Measurements from ENCODE around the gene ARFGAP3. TPM values are rescaled to one million over a fixed set of nuclear protein-coding genes. Genes with fewer than 3 reads are reported as not detected.

ARFGAP3 gene
- polyA plus RNA-seq, 2 of the 4 experiments (the other 2 are of a cell fraction): 19.1 to 39.0 TPM

DNA sequence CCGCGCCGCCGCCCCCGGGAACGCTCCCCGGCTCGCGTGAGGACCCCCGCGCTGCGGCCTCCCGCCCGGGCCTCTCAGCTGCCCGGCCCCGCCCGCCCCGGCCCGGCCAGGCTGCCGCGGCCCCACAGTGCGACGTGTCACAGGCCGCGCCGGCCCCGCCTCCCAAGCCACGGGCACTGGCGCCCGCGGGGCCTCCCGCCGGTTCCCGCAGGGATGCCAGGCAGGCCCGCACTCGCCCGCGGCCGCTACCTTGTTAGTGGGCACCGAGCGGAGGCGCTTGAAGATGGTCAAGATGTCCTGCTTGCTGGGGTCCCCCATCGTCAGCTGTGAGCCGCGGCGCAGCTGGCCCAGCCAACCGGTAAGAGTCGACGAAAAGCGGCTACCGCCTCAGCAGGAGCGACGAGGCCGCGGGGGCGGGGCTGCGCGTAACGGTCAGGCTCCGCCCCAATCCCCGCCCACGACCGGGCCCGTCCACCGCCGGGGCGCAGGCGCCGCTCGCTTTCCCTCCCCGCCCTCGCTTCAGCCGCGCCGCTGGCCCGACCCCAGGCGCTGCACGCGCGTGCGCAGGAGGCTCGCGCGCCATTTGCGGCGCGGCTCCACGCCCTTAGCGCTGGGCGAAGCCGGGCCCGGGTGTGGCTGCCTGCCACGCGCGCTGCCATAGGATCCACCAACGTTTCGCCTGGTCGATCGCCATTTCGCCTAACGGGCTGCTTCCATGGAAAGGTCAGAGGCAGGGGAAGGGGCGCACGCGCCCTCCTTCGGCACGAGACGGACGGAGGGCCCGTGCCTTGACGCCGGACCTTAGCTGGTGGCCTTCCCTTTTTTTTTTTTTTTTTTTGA is at the start of gene ARFGAP3 (continued):
- TF ChIP-seq PHF8 (IDR thresholded peaks at IDR 0.05; ENCODE audit: borderline replicate concordance, low read depth) (peak; percentile 56; the same call in 1 of the 2 replicates), BHLHE40 (IDR thresholded peaks at IDR 0.05; ENCODE audit: low read depth, low read length) (no peak), TP53 (CRISPR knock-in tag; IDR thresholded peaks at IDR 0.05) (no peak), NFE2L2 (conservative IDR thresholded peaks at IDR 0.05; ENCODE audit: low read length) (no peak), CHD2 (IDR thresholded peaks at IDR 0.05; ENCODE audit: low read length, partially characterized antibody) (no peak)
- TF ChIP-seq, protein P1, sequence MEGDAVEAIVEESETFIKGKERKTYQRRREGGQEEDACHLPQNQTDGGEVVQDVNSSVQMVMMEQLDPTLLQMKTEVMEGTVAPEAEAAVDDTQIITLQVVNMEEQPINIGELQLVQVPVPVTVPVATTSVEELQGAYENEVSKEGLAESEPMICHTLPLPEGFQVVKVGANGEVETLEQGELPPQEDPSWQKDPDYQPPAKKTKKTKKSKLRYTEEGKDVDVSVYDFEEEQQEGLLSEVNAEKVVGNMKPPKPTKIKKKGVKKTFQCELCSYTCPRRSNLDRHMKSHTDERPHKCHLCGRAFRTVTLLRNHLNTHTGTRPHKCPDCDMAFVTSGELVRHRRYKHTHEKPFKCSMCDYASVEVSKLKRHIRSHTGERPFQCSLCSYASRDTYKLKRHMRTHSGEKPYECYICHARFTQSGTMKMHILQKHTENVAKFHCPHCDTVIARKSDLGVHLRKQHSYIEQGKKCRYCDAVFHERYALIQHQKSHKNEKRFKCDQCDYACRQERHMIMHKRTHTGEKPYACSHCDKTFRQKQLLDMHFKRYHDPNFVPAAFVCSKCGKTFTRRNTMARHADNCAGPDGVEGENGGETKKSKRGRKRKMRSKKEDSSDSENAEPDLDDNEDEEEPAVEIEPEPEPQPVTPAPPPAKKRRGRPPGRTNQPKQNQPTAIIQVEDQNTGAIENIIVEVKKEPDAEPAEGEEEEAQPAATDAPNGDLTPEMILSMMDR (IDR thresholded peaks at IDR 0.05): no peak

- no peak overlapping the region for H3K4me3 ChIP-seq
- no peaks in the 10 kb centered on the region for H3K9me3 ChIP-seq
- no peak for FAIRE-seq
- ATAC-seq: no peak
- ChIA-PET POLR2A (no interaction called here), CTCF (no interaction called here)
- TF ChIP-seq, protein P2, sequence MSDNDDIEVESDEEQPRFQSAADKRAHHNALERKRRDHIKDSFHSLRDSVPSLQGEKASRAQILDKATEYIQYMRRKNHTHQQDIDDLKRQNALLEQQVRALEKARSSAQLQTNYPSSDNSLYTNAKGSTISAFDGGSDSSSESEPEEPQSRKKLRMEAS (IDR thresholded peaks at IDR 0.05): no peak
- TF ChIP-seq TFCP2L1 (CRISPR knock-in tag; IDR thresholded peaks at IDR 0.05) (no peak), CHD4 (IDR thresholded peaks at IDR 0.05; ENCODE audit: borderline replicate concordance) (no peak), KDM5A (IDR thresholded peaks at IDR 0.05) (no peak), KDM1A (IDR thresholded peaks at IDR 0.05; ENCODE audit: low read depth) (no peak)
- TF ChIP-seq, protein P3, sequence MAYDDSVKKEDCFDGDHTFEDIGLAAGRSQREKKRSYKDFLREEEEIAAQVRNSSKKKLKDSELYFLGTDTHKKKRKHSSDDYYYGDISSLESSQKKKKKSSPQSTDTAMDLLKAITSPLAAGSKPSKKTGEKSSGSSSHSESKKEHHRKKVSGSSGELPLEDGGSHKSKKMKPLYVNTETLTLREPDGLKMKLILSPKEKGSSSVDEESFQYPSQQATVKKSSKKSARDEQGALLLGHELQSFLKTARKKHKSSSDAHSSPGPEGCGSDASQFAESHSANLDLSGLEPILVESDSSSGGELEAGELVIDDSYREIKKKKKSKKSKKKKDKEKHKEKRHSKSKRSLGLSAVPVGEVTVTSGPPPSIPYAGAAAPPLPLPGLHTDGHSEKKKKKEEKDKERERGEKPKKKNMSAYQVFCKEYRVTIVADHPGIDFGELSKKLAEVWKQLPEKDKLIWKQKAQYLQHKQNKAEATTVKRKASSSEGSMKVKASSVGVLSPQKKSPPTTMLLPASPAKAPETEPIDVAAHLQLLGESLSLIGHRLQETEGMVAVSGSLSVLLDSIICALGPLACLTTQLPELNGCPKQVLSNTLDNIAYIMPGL (CRISPR knock-in tag; IDR thresholded peaks at IDR 0.05; ENCODE audit: borderline replicate concordance): no peak
- WGBS (ENCODE audit: missing lambda C conversion rate): 71% methylated on average over 5 of the region's 5 CpGs
- no peaks in the 10 kb centered on the region for H3K4me1 ChIP-seq
- no peak overlapping the region for H3K27ac ChIP-seq
- DNase-seq (ENCODE audit: low read depth in 1 of 2, low spot score in 1 of 2): no peak
- no peak overlapping the region for H3K4me2 ChIP-seq
Observed at GRCh38 chr22:42905702-42906183, 48.7 kb upstream of the ARFGAP3 start.

- no peak for DNase-seq (ENCODE audit: low read depth in 1 of 2, low spot score in 1 of 2)
- no peak overlapping the region for H3K4me2 ChIP-seq
- no peaks in the 10 kb centered on the region for H3K4me1 ChIP-seq
- no peaks in the 10 kb centered on the region for H3K9me3 ChIP-seq
- ChIA-PET CTCF (interaction anchor here (0.6 kb wide), 1 partner anchor 481 kb away, joined by 3 read pairs; no protein-coding TSS in a partner anchor), POLR2A (no interaction called here)
- WGBS (ENCODE audit: missing lambda C conversion rate): 88% methylated on average over 13 of the region's 13 CpGs
- no peak overlapping the region for H3K4me3 ChIP-seq
- no peak for ATAC-seq
- TF ChIP-seq ZSCAN20 (CRISPR knock-in tag; IDR thresholded peaks at IDR 0.05): no peak
- no peak for TF ChIP-seq PHF8 (IDR thresholded peaks at IDR 0.05; ENCODE audit: borderline replicate concordance, low read depth)
- TF ChIP-seq POLR2A (IDR thresholded peaks at IDR 0.05; ENCODE audit: low read length): no peak
- TF ChIP-seq NR3C1 (IDR thresholded peaks at IDR 0.05): no peak
- no peak for TF ChIP-seq RNF2 (IDR thresholded peaks at IDR 0.05; ENCODE audit: borderline replicate concordance, low read depth)
- no peak overlapping the region for H3K27ac ChIP-seq
- FAIRE-seq: no peak
Observed at GRCh38 chr22:42905217-42905616, 48.1 kb upstream of the ARFGAP3 start.

DNA sequence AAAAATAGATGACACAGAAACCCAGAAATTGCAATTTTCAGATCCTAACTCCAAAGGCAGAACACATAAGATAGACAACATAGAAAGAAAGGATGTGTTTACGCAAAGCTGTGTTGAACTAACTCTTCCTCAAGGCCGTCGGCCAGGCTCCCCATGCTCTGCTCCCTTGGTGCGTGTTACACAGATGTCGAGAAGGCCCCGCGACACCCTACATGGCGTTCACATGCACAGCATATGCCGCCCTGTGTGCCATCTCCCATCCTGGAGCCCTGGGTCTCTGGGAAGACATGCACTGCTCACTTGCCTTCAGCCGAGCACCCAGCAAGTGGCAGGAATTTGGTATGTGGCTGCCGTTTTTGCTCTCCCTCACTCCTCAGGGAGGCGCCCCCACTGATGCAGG is 47.0 kb upstream of the ARFGAP3 start:
- FAIRE-seq: no peak
- no peak for ATAC-seq
- POLR2A ChIA-PET: interaction anchor here (1.0 kb wide), 1 partner anchor 11 kb away, joined by 3 read pairs; no protein-coding TSS in a partner anchor

More for the DNA sequence above, 47.0 kb upstream of the ARFGAP3 start:
- 95% methylated on average over 10 of the region's 12 CpGs for WGBS (ENCODE audit: missing lambda C conversion rate)
- H3K4me2 ChIP-seq: no peak overlapping the region
- CTCF ChIA-PET: interaction anchor here (1.3 kb wide), 2 partner anchors 37 to 130 kb away, joined by 3 to 5 read pairs; no protein-coding TSS in a partner anchor
- H3K27ac ChIP-seq: no peak overlapping the region
- no peaks in the 10 kb centered on the region for H3K9me3 ChIP-seq
- TF ChIP-seq NPAS2 (CRISPR knock-in tag; IDR thresholded peaks at IDR 0.05; ENCODE audit: borderline replicate concordance) (no peak), RFX5 (IDR thresholded peaks at IDR 0.05) (no peak), ZFP36 (IDR thresholded peaks at IDR 0.05; ENCODE audit: borderline replicate concordance, partially characterized antibody) (no peak), HOXB5 (CRISPR knock-in tag; IDR thresholded peaks at IDR 0.05) (no peak), CHD4 (IDR thresholded peaks at IDR 0.05; ENCODE audit: borderline replicate concordance) (no peak), RARB (CRISPR knock-in tag; IDR thresholded peaks at IDR 0.05) (no peak)
- TF ChIP-seq, protein P4, sequence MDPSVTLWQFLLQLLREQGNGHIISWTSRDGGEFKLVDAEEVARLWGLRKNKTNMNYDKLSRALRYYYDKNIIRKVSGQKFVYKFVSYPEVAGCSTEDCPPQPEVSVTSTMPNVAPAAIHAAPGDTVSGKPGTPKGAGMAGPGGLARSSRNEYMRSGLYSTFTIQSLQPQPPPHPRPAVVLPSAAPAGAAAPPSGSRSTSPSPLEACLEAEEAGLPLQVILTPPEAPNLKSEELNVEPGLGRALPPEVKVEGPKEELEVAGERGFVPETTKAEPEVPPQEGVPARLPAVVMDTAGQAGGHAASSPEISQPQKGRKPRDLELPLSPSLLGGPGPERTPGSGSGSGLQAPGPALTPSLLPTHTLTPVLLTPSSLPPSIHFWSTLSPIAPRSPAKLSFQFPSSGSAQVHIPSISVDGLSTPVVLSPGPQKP (IDR thresholded peaks at IDR 0.05; ENCODE audit: low read depth, low read length): no peak
- TF ChIP-seq, protein P5, sequence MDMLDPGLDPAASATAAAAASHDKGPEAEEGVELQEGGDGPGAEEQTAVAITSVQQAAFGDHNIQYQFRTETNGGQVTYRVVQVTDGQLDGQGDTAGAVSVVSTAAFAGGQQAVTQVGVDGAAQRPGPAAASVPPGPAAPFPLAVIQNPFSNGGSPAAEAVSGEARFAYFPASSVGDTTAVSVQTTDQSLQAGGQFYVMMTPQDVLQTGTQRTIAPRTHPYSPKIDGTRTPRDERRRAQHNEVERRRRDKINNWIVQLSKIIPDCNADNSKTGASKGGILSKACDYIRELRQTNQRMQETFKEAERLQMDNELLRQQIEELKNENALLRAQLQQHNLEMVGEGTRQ (IDR thresholded peaks at IDR 0.05): no peak
- TF ChIP-seq, protein P6, sequence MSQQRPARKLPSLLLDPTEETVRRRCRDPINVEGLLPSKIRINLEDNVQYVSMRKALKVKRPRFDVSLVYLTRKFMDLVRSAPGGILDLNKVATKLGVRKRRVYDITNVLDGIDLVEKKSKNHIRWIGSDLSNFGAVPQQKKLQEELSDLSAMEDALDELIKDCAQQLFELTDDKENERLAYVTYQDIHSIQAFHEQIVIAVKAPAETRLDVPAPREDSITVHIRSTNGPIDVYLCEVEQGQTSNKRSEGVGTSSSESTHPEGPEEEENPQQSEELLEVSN (IDR thresholded peaks at IDR 0.05; ENCODE audit: borderline replicate concordance, low read depth): no peak
- no peaks in the 10 kb centered on the region for H3K4me1 ChIP-seq
- H3K4me3 ChIP-seq: no peak overlapping the region
- DNase-seq (ENCODE audit: low read depth in 1 of 2, low spot score in 1 of 2): no peak
